GM18858 (cell line): Measurements from ENCODE around the gene KIF3B.
"Not testable (repeated sequence)": the region's sequence is repeated elsewhere in the genome, so short reads cannot be mapped to it uniquely, and the experiment has no call there.

Source experiments
- ATAC-seq: cut with Tn5 transposase; IDR thresholded peaks from one replicate; pipeline ENCODE4 v1.9.1; 2021; ENCODE audit not compliant: unreplicated experiment

The KIF3B gene

GRCh38 chr20:32292548-32292947 is 15.1 kb downstream of the KIF3B start:
- ATAC-seq = no peak

GRCh38 chr20:32294071-32294470 is 16.6 kb downstream of the KIF3B start:
- ATAC-seq = no peak

GRCh38 chr20:32296412-32296811 is 19.0 kb downstream of the KIF3B start:
- ATAC-seq = no peak

- no peak for ATAC-seq
These were observed 19.5 kb downstream of the KIF3B start for GRCh38 chr20:32296819-32297420.

GRCh38 chr20:32297439-32297838 is 20.0 kb downstream of the KIF3B start:
- ATAC-seq = no peak

GRCh38 chr20:32300647-32301046 is 23.2 kb downstream of the KIF3B start:
- no peak for ATAC-seq

- no peak for ATAC-seq
These were observed 24.5 kb downstream of the KIF3B start for GRCh38 chr20:32301719-32302506.

GRCh38 chr20:32302507-32302872 is 25.0 kb downstream of the KIF3B start:
- ATAC-seq = no peak

- ATAC-seq = no peak
These were observed 26.8 kb downstream of the KIF3B start for GRCh38 chr20:32304131-32304746.

GRCh38 chr20:32312718-32313424 is 35.4 kb downstream of the KIF3B start:
- no peak for ATAC-seq

GRCh38 chr20:32314768-32315167 is 37.3 kb downstream of the KIF3B start:
- ATAC-seq = no peak

- no peak for ATAC-seq
These were observed 37.9 kb downstream of the KIF3B start for GRCh38 chr20:32315399-32315798.

GRCh38 chr20:32315891-32316290 is 38.4 kb downstream of the KIF3B start:
- ATAC-seq = no peak

GRCh38 chr20:32316667-32317066 is 39.2 kb downstream of the KIF3B start:
- ATAC-seq = no peak

GRCh38 chr20:32319100-32319499 is 41.6 kb downstream of the KIF3B start:
- ATAC-seq = no peak

- ATAC-seq = no peak
These were observed 42.9 kb downstream of the KIF3B start for GRCh38 chr20:32320305-32320704.

GRCh38 chr20:32321390-32321789 is 43.9 kb downstream of the KIF3B start:
- ATAC-seq = no peak

- not testable (repeated sequence) for ATAC-seq
These were observed 44.8 kb downstream of the KIF3B start for GRCh38 chr20:32322260-32322659.

GRCh38 chr20:32323761-32324160 is 46.3 kb downstream of the KIF3B start:
- ATAC-seq = not testable (repeated sequence)

- no peak for ATAC-seq
These were observed 48.5 kb downstream of the KIF3B start for GRCh38 chr20:32325706-32326503.

- no peak for ATAC-seq
These were observed 49.0 kb downstream of the KIF3B start for GRCh38 chr20:32326504-32326845.
